ENCODE data around the gene HIGD1B. TPM values are rescaled to one million over a fixed set of nuclear protein-coding genes. Genes with fewer than 3 reads are reported as not detected.
A peak's percentile ranks its signal among the peaks of the same experiment; 100 is the strongest.

The HIGD1B gene
- total RNA-seq, 1 donor from 2014 or later = not detected

DNA sequence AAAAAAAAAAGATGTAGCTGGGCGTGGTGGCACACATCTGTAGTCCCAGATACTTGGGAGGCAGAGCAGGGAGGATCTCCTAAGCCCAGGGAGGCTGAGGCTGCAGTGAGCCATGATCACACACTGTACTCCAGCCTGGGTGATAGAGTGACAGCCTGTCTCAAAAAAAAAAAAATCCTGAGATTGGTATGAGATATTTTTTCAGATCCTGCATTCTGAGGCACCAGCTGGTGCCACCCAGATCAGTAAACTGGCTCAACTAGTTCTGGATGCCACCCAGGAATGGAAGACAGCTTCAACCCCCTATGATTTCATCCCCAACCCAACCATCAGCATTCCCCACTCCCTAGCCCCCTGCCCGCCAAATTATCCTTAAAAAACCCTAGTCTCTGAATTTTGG is 10.5 kb upstream of the HIGD1B start:
- no peak for DNase-seq (ENCODE audit: low read depth, low spot score)

DNA sequence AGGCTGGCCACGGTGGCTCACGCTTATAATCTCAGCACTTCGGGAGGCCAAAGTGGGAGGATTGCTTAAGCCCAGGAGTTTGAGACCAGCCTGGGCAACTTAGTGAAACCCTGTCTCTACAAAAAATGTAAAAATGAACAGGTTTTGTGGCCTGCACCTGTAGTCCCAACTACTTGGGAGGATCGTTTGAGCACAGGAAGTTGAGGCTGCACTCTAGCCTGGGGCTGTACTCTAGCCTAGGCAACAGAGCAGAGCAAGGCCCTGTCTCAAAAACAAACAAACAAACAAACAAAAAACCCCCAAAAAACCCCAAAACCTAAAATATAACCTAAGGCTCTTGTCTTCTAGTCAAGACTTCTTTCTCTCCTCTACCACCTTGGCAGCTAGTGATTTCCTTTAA is 7.4 kb upstream of the HIGD1B start:
- no peak for DNase-seq (ENCODE audit: low read depth, low spot score)

DNA sequence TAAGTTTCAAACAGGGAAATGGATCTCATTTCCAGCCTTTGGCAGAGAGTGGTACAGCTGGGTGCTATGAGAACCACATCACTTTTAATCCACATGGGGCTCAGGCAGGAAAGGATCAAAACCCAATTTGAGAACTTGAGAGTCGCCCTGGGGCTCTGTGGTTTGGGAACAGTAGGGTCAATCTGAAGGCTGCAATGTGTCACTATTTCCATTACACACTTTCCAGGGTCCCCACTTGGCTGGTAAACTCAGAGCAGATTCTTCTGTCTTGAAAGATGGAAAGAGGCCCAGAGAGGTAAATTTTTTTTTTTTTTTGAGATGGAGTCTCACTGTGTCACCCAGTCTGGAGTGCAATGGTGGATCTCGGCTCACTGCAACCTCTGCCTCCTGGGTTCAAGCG is 6.7 kb upstream of the HIGD1B start:
- DNase-seq (ENCODE audit: low read depth, low spot score) = no peak

DNA sequence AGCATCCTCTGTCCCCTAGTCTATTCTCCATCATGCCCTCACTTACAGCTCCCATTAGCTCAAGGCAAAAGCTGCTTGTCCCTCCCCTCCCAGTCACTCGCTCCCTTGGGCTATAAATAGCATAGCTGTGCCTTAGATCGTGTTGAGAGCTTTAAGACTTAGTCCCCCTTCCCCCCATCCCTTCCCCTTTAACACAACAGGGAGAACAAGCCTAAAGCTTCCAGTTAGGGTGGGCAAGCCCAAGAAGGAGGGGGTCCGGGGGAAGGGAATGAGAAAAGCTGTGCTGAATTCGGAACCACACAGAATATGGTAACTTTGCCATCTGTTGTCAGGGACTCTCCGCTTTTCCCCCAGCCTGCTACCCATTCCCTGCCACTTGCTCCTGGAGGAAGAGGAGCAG is 4.9 kb upstream of the HIGD1B start:
- no peak for DNase-seq (ENCODE audit: low read depth, low spot score)

DNA sequence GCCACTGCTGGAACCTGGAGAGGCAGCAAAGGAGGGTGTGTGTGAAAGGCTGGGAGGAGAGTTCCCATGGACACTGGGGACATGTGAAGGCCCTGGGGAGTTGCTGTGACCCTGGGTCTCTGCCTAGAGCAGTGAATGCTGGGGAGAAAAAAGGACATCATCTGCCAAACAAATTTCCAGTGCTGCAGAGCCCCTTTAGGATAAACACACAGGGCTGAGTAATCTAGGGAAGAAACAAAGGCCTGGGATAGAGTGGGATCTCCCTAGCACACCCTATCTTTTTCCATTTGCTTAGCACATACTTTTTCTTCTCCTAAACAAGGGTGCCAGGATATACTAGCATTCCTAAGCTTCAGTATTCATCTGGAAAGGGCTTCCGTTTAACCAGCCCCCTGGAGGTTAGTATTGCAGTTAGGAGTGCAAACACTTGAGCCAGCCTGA is 3.3 kb upstream of the HIGD1B start:
- DNase-seq (ENCODE audit: low read depth, low spot score) = no peak

DNA sequence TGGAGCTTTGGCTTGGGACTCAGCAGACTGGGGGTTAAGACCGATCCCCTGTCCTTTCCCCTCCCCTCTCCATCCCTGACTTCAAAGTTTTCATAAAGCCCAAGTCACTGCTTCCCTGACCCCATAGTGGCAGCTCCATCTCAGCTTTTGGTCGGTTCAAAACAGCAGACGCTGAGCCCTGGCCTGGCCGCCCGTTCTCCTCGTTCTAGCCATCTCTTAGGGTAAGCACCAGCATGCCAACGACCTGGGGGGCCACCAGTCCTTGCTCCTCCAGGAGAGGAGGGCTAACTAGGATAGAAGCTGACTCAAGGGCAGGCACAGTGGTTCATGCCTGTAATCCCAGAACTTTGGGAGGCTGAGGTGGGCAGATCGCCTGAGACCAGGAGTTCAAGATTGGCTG is 1.5 kb upstream of the HIGD1B start:
- no peak for DNase-seq (ENCODE audit: low read depth, low spot score)

DNA sequence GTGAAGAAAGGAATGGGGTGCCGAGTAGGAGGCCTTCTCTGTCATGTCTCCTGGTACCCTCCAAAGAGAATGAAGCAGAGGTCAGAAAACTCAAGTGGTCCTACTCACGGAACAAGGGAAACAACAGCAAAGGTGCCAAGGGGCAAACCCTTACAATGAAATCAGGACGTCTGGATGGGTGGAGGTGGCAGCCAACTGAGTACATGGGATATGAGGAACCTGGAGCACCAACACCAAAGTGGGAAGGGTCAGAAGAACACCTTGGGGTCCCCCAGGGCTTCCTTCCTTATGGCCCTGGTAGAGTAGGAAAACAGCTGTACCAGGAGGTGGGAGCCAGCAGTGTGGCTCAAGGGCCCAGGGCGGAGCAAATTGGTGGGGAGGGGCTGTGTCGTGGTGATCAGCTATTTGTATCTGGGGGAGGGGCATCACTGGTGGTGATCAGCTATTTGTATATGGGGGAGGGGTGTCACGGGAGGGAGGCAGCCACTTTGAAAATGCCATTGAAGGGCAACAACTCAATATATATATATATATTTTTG is 643 bp downstream of the HIGD1B start:
- DNase-seq (ENCODE audit: low read depth, low spot score) = no peak

DNA sequence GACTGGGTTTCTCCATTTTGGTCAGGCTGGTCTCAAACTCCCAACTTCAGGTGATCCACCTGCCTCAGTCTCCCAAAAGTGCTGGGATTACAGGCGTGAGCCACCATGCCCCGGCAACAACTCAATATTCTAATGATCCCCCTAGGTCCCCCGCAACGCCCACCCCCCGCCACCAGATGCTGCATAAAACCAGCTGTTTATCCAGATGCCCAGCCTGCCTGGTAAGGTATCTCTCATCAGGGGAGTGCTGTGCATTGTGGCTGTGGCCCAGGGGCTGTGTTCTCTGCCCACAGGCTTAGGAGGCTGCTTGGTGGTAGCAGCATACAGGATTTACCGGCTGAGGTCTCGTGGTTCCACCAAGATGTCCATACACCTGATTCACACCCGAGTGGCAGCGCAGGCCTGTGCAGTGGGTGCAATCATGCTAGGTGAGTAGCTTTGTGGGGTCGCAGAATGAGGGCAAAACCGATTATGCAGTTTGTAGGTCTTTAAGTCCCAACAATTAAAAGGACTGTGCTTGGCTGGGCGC is 1.3 kb downstream of the HIGD1B start:
- DNase-seq (ENCODE audit: low read depth, low spot score) = no peak

DNA sequence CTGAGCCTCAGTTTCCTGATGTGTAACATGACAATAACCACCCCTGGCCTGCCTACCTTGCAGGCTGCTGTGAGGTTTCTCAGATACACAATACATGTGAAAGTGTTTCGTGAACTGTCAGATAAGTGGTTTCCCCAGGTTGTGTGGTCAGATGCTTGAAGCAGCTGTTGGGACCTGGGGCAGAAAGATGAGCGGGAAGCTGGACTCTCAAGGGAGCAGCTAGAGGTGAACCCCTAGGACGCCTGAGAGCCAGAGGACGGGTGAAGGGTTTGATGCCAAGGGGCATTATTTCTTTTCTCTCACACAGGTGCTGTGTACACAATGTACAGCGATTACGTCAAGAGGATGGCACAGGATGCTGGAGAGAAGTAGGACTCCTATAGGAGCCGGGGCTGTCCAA is 2.3 kb downstream of the HIGD1B start:
- DNase-seq (ENCODE audit: low read depth, low spot score) = no peak

DNA sequence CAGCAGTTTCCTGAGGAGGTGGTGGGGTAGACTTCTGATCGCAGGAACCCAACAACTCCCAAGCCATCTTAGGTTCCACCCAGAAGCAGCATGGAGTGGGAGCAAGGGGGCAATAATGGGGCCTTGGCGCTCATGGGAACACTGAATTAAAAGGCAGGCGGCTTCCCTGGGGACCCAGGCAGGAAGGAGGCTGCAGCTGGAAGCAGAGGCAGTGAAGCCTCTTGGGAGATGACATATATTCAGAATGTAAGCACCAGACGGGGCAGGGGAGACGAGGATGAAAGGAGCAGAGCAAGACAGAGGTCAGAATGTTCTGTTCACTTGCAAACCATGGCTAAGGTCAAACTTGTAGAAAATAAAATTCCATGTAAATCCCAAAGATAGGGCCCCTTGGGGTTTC is 2.9 kb downstream of the HIGD1B start:
- no peak for DNase-seq (ENCODE audit: low read depth, low spot score)

DNA sequence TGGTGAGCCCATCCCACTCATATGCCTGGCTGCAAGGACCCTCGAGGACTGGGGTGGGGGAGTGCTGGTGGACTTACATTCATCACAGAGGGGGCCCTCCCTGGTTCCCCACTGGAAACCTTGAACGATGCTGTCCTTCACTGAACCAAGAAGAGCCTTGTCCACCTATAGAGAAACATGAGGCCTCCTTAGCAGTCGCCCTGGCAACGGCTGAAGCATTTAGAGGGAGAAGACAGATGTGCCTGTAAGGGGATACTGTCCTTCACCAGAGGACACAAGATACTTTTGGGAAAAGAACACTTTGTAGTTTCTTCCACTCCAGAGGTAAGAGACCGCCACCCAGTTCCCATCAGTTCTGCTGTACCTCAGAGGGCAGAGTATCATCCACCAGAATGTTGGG is 6.5 kb downstream of the HIGD1B start:
- no peak for DNase-seq (ENCODE audit: low read depth, low spot score)

DNA sequence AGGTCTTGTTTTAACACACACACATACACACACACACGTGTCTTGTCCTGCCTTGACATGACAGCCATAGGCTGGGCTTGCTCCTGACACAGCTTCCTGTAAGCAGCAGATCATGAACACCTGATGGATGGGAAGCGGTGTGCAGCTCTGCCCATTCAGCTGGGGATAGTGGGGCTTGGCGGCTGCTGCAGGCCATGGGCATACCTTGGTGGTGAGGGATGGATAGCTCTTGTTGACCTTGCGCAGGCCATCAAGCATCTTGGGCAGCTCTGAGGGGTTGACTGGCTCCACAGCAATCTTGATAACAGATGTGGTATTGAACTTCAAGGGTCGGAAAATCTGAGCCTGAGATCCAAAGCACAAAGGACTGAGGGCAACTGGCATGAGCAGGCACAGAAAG is 12.0 kb downstream of the HIGD1B start:
- no peak for DNase-seq (ENCODE audit: low read depth, low spot score)

DNA sequence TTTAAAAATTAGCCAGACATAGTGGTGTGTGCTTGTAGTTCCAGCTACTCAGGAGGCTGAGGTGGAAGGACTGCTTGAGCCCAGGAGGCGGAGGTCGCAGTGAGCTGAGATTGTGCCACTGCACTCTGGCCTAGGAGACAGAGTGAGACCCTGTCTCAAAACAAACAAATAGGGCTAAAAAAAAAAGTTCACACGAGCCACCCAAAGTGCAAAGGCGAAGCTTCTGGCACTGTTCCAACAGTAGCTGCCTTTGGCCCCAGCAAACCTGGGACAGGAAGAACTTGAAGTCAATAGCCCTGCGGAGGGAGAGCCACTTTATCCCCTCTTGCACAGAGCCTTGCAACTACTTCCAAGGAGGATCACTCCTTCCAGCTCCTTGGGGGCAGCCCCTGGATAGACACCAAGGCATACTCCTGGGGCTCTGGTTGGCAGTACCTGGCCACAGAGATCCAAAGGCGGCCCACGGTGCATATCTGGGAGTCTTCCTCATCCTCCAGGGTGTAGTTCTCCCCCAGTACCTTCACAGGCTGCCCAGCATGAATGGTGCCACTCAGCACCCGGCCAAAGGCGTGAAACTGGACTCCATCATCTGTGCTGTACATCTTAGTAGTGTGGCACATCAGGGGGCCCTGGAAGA is 14.7 kb downstream of the HIGD1B start:
- no peak for DNase-seq (ENCODE audit: low read depth, low spot score)

DNA sequence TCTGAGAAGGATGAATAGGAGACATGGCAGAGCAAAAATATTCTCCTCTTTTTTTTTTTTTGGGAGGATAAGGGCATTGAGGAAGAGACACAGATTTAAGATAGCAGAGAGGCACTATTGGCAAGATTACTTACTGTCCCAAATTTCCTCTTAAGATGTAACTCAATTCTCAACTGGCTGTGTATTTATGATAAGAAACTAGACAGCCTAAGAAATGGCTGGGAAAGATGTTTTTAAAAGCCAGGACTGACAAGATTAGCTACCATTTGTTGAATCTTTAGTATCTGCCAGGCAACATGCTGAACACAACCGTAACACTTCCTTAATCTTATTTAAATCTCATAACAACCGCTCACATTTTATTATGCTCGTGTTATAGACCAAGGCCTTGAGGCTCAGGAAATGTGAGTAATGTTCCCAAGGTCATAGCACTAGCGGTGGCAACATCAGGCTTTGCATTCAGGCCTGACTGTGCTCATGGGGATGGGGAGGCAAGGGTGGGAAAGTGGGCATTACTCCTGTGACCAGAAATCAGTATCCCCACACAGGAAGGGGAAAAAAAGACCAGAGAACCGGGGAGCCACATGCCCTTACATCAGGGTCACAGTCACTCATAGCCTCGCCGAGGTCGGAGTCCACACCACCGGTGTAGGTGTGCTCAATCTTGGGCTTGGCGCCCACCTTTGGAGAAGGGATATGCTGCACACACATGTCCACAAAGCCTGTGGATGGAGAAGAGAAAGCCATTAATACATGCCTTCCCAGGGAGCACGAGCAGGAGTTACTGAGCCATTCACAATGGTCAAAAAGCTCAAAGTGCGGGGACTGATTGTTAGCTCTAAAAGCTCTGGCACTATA is 15.6 kb downstream of the HIGD1B start:
- peak; percentile 26 for DNase-seq (ENCODE audit: low read depth, low spot score)

DNA sequence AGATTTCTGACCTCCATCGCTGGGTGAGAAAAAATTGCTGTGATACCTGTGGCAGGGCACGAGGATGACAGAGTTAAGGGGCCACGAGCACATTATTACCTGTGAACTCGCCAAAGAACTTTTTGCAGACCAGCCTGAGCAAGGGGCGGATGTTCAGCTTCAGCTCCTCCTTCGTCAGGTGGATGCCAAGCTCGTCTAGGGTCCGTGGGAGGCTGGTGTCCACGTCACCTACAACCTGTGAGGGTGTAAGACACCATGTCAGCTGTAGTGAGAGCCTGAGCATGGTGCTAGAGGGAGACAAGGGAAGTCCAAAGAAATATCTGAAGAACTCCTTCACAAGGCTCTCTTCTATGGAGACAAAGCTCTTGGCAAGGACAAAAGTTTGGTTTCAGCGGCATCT is 17.1 kb downstream of the HIGD1B start:
- DNase-seq (ENCODE audit: low read depth, low spot score) = no peak

DNA sequence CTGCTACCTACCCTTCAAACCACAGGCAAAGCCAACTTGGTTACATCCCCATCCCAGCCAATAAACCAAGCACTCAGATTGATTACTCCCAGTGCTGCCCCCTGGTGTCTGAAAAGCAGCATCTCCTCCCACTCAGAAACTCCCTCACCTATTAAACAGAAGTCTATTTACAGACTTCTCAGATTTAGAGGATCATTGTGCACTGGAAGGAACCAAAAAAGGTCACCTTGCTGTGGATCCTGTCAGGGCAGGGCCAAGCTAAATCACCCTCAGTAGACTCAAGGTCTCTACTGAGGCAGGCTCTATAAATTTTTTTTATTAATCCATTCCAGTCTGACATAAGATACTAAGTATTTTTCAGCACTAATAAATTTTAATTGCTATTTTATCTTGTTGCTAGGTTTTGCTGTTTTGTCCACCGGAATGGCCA is 17.6 kb downstream of the HIGD1B start:
- peak; percentile 27 for DNase-seq (ENCODE audit: low read depth, low spot score)

DNA sequence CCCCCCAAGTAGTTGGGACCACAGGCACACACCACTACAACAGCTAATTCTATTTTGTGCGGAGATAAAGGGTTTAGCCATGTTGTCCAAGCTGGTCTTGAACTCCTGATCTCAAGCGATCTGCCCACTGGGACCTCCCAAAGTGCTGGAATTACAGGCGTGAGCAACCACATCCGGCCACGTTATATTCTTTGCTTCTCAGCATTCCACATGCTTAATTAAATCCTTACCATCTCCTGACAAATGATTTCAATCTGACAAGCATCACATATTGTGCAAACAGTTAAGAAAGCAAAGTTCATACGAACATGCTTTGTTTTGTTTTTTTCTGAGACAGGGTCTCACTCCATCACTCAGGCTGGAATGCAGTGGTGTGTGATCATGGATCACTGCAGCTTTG is 18.2 kb downstream of the HIGD1B start:
- DNase-seq (ENCODE audit: low read depth, low spot score) = no peak

DNA sequence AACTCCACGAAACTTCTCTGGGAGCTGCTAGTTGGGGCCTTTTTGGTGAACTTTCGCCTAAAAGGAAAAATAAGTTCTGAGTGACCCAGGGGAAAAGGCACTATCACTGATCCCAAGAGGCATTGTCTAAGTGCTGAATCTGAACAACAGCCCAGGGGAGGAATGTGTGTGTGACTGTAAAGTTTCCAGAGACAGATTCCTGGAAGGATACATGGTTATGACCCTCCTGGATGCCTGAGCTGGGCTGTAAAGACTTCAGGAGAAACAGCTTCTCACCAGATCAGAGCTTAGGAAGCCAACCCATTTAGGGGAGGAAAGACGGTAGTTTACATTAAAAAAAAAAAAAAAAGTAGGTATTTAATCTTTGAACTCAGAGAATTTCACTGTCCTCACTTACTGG is 20.2 kb downstream of the HIGD1B start:
- DNase-seq (ENCODE audit: low read depth, low spot score) = no peak

DNA sequence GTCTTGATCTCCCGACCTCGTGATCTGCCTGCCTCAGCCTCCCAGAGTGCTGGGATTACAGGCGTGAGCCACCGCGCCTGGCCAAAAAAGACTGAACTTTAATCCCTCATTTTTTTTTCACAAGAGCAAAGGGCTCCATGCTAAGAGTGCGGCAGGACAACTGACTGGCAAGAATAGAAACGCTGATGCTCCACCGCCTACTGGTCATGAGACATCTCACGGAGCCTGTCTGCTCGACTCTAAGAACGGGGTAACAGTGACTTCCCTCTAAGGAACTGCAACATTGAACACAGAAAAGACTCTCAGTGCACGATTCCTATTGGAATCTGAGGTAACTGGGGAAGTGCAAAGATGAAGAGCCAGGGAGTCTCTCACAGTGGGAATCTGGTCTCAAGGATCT is 23.9 kb downstream of the HIGD1B start:
- DNase-seq (ENCODE audit: low read depth, low spot score) = no peak

DNA sequence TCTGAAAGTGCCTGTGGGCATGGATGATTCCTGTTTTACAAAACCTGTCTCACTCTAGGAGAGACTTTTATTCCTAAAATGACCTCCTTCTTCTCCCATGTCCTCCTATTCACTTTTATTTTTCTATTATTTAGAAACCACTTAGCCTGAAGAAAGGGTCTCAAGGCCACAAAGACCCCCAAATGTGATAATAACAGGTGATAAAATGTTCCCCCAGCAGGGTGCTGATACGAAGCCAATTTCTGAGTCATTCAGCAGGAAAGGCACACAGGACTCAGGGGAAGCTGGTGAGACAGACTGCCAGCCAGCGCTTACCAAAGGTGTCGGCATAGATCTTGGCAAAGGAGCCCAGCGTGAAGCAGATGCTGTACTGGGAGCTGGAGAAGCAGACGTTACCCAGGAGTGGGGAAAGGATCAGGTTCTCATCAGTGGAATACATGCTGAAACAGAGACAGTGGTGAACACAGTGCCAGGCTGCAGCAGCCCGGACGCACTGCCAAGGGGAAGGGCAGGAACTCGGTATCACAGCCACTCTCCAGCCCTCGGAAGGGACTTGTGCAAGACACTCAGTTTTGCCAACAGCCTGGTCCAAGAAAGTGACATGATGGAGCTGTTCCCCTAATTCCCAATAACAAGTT is 24.6 kb downstream of the HIGD1B start:
- DNase-seq (ENCODE audit: low read depth, low spot score) = peak; percentile 17

DNA sequence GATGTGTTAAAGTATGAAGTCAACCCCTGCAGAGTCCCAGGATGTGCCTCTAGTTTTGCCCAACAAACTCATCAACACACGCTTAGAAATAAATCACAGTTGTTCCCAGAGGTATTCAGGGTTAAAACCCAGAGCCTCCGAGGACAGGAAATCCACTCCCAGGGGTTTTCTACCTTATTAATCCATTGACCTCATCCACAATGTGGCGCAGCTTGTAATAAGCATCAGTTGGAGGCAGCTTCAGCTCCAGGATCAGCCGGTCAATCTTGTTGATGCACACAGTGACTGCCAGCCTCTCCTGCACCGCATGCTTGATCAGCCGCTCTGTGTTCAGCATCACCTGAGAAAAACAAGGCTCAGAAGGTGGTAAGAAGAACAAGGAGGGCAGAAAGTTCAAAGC is 28.1 kb downstream of the HIGD1B start:
- DNase-seq (ENCODE audit: low read depth, low spot score) = no peak

DNA sequence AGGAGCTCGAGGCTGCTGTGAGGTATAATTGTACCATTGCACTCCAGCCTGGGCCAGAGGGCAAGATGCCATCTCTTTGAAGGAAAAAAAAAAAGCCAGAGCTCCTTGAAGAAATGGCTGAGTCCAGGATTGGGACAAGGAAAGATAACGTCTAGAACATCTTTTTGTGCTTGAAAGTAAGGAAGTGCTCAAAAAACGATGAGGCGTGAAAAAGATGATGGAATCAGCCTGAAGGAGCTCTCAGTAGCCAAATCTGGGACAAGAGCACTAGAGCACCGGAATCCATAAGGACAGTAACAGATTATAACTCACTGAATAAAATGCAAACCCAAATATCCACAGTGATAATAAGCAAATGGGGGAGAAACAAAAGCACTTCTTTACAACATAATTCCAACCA is 29.4 kb downstream of the HIGD1B start:
- no peak for DNase-seq (ENCODE audit: low read depth, low spot score)
